Vagina (tissue), 2 donors: Measurements from ENCODE around the gene MAML3.

Source experiments
- CTCF ChIP-seq, 3 experiments: fragments of 450-650 bp in 2 of 3; fragments of 200-600 bp in 1 of 3; sonication (generic) in 1 of 3; IDR thresholded peaks; one replicate each; pipeline ENCODE4 v1.5.1; 2017 to 2019; ENCODE audit warnings: antibody characterized with exemption in 3 of 3, mild to moderate bottlenecking in 2 of 3, moderate library complexity in 2 of 3
- POLR2A ChIP-seq, 2 donors: fragments of 450-650 bp; IDR thresholded peaks; one replicate each; pipeline ENCODE4 v1.6.1; 2017; ENCODE audit warnings: antibody characterized with exemption in 2 of 2, mild to moderate bottlenecking in 2 of 2, moderate library complexity in 2 of 2
- POLR2AphosphoS5 ChIP-seq, 2 donors: sonication (generic); formaldehyde crosslinking; IDR thresholded peaks; one replicate each; pipeline ENCODE4 v1.9.0; 2017; ENCODE audit warnings: antibody characterized with exemption in 2 of 2, mild to moderate bottlenecking in 2 of 2, low read depth in 1 of 2; ENCODE audit not compliant: insufficient read depth in 1 of 2

GRCh38 chr4:139675651-139676050 is 478.3 kb downstream of the MAML3 start:
- TF ChIP-seq CTCF (IDR thresholded peaks at IDR 0.05) = no peak
- TF ChIP-seq POLR2AphosphoS5 (IDR thresholded peaks at IDR 0.05; ENCODE audit: insufficient read depth in 1 of 2, low read depth in 1 of 2) = no peak
- no peak for TF ChIP-seq POLR2A (IDR thresholded peaks at IDR 0.05)
